Activated naive CD8-positive, alpha-beta T cell (primary cell): Measurements from ENCODE around the gene AKNA.
"Not testable (repeated sequence)": the region's sequence is repeated elsewhere in the genome, so short reads cannot be mapped to it uniquely, and the experiment has no call there.

Source experiments
- H3K27ac Mint-ChIP-seq: one replicate; pipeline ENCODE4 v1.8.0; 2021; ENCODE audit warnings: mixed read lengths
- H3K27me3 Mint-ChIP-seq: one replicate; pipeline ENCODE4 v1.8.0; 2021; ENCODE audit warnings: mixed read lengths
- H3K36me3 Mint-ChIP-seq: one replicate; pipeline ENCODE4 v1.8.0; 2021; ENCODE audit warnings: mixed read lengths
- H3K4me1 Mint-ChIP-seq: one replicate; pipeline ENCODE4 v1.8.0; 2021; ENCODE audit warnings: low read depth, mixed read lengths
- H3K4me3 Mint-ChIP-seq: one replicate; pipeline ENCODE4 v1.8.0; 2021; ENCODE audit warnings: mild to moderate bottlenecking, mixed read lengths
- H3K9me3 Mint-ChIP-seq: one replicate; pipeline ENCODE4 v1.8.0; 2021; ENCODE audit warnings: low read depth, mixed read lengths

The AKNA gene

DNA sequence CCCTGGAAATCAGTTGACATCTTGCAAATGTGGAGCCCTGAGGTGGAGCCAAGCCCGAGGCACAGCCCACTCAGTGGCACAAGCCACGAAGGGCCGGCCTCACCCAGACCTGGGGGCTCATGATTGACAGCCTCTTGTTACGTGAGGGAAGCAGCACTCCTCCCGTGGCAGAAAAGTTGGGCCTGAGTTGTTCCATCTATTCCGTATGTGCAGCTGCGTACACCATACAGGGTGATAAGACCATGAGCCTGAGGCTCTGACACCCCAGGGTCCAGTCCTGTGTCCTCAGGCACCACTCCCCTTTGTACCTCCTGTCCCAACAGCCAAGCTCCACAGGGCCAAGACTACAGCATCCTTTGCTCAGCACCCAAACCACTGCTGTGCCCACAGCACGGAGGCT, 60.0 kb downstream of the AKNA start:
- no peaks in the 10 kb centered on the region for H3K36me3 Mint-ChIP-seq
- H3K27ac Mint-ChIP-seq: no peak overlapping the region
- no peaks in the 10 kb centered on the region for H3K9me3 Mint-ChIP-seq
- no peaks in the 10 kb centered on the region for H3K27me3 Mint-ChIP-seq
- H3K4me1 Mint-ChIP-seq: peaks cover 10% of the 10 kb centered on the region
- H3K4me3 Mint-ChIP-seq: no peak overlapping the region

DNA sequence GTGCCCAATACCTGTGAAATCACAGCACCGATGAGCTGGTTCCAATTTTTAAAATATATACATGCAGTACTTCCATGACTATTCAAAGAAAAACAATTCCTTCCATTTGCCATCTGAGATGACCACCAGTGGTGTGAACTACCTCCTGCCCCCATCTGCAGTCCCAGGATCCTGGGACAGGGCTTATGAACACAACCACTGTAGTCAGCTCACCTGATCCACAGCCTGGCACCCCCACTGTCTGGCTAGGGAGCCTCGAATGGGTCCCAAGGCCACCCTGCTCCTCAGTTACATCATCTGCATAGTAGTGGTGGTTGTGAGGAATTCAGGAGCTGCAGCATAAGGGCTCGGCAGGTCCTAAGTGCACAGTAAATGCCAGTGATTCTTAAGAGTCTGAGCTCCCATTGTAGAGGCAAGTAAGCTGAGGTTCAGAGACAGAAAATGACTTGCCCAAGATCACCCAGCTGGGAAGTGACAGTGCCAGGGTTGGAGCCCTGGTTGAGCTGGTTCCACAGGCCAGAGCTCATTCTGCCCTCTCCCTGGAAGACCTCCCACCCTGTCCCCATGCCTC, 62.0 kb downstream of the AKNA start:
- H3K4me3 Mint-ChIP-seq, H3K4me1 Mint-ChIP-seq, H3K9me3 Mint-ChIP-seq, H3K36me3 Mint-ChIP-seq, H3K27ac Mint-ChIP-seq, H3K27me3 Mint-ChIP-seq: not testable (repeated sequence)

DNA sequence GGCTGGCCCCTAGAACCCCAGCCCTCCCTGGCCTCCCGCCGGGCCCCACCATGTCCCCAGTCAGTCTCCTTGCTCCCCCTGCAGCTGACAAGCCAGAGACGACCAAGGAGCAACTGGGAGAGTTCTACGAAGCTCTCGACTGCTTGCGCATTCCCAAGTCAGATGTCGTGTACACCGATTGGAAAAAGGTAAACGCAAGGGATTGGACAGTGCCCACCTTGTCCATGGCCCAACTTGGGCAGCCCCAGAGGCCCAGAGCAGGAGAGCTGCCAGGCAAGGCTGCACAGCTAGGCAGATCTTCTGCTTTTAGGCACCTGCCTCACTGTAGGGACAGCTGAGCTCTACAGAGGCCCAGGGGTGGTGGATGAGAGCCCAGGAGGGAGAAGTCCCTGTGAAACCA, 62.8 kb downstream of the AKNA start:
- H3K4me3 Mint-ChIP-seq, H3K27ac Mint-ChIP-seq, H3K4me1 Mint-ChIP-seq, H3K27me3 Mint-ChIP-seq, H3K36me3 Mint-ChIP-seq, H3K9me3 Mint-ChIP-seq: not testable (repeated sequence)

DNA sequence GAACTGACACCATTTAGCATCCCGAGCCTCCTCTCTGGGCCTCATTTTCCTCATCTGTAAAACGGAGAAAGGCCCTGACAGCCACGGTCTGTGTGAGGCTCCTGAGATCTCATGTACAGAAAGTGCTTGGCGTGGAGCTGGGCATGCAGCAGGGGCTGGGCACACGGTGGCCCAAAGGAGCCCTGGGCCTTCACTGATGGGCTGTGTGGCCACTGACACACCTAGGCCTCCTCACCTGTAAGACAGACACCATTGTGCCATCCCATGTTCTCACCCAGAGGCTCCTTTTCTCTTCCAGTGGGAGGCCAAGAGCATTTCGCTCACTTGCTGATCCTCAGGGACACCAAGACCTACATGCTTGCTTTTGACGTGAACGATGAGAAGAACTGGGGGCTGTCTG, 63.3 kb downstream of the AKNA start:
- Mint-ChIP-seq H3K4me1 (no peaks in the 10 kb centered on the region), H3K27ac (no peak overlapping the region), H3K36me3 (no peaks in the 10 kb centered on the region), H3K27me3 (no peaks in the 10 kb centered on the region), H3K4me3 (no peak overlapping the region), H3K9me3 (no peaks in the 10 kb centered on the region)

DNA sequence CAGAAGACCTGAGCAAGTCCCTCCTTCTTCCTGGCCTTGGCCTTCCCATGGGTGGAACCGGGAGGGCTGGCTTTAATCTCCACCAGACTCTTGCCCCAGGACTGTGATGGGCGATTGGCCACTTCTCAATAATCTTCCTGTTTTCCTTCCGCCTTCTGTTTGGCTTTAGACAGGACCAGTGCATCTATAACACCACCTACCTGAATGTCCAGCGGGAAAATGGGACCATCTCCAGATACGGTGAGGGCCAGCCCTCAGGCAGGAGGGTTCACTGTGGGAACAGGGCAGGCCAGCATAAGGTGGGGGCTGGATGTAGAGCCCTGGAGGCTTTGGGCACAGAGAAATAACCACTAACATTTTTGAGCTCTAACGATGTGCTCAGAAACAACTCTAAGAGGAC, 63.9 kb downstream of the AKNA start:
- not testable (repeated sequence) for H3K4me1 Mint-ChIP-seq, H3K27me3 Mint-ChIP-seq, H3K27ac Mint-ChIP-seq, H3K36me3 Mint-ChIP-seq, H3K9me3 Mint-ChIP-seq, H3K4me3 Mint-ChIP-seq

DNA sequence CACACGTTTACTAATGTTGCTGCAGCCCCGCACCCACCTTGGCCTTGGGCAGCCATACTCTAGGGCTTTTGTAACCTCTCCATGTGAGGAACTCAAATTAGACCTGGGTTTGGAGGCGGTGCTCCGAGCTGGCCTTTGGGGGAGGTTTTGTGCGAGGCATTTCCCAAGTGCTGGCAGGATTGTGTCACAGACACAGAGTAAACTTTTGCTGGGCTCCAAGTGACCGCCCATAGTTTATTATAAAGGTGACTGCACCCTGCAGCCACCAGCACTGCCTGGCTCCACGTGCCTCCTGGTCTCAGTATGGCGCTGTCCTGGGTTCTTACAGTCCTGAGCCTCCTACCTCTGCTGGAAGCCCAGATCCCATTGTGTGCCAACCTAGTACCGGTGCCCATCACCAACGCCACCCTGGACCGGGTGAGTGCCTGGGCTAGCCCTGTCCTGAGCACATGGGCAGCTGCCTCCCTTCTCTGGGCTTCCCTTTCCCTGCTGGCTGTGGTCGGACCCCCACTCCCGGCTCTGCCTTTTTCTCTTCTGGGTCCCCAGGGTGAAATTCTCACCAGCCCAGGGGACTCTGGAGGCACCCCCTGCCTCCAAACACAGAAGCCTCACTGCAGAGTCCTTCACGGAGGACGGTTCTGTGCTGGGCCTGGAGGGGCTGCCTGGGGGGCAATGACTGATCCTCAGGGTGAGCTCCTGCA, 64.8 kb downstream of the AKNA start, which contains the start of gene ORM1:
Gene ORM1, plus strand, starts transcription at position 268 of the 701 bp plus-strand sequence. Its CDS starts 36 bp downstream, at position 304.
- not testable (repeated sequence) for H3K4me3 Mint-ChIP-seq, H3K9me3 Mint-ChIP-seq, H3K36me3 Mint-ChIP-seq, H3K27ac Mint-ChIP-seq, H3K4me1 Mint-ChIP-seq, H3K27me3 Mint-ChIP-seq

DNA sequence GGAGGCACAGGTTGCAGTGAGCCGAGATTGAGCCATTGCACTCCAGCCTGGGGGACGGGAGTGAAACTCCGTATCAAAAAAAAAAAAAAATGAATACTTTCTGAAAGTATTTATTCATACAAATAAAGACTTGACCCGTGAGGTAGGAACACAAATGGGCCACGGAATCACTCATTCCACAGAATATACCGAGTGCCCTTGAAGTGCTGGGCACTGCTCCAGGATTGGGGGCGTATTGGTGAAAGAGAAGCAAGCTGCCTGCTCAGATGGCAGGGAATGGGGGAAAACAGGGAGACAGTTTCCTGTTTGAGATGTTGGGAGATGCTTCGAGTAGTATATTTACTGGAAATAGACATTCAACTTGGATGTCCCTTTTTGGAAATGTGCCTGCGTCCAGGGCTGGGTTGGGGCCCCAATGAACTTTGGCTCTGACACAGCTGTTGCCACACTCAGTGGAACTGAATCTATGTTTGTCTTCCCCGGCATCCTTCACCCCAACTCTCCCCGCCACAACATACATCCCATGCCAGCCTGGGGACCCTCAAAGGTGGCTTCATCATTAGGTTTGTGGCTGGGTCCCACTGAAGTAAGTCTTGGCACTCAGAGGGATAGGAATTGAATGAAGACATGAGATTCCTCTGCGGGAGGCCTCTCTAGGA, 65.5 kb downstream of the AKNA start:
- not testable (repeated sequence) for H3K4me3 Mint-ChIP-seq, H3K36me3 Mint-ChIP-seq, H3K27ac Mint-ChIP-seq, H3K4me1 Mint-ChIP-seq, H3K9me3 Mint-ChIP-seq, H3K27me3 Mint-ChIP-seq

DNA sequence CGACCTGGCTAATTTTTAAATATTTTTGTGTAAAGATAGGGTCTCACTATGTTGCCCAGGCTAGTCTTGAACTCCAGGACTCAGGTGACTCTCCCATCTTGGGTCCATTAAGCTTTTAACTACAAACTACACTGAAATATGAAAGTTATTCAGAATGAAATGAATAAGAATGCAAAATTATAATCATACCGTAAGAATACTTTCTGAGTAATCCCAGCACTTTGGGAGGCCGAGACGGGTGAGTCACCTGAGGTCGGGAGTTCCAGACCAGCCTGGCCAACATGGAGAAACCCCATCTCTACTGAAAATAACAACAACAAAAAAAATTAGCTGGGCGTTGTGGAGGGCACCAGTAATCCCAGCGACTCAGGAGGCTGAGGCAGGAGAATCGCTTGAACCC, 66.0 kb downstream of the AKNA start:
- H3K4me1 Mint-ChIP-seq: no peaks in the 10 kb centered on the region
- H3K36me3 Mint-ChIP-seq: no peaks in the 10 kb centered on the region
- H3K9me3 Mint-ChIP-seq: no peaks in the 10 kb centered on the region
- H3K4me3 Mint-ChIP-seq: no peak overlapping the region
- H3K27me3 Mint-ChIP-seq: no peaks in the 10 kb centered on the region
- no peak overlapping the region for H3K27ac Mint-ChIP-seq

DNA sequence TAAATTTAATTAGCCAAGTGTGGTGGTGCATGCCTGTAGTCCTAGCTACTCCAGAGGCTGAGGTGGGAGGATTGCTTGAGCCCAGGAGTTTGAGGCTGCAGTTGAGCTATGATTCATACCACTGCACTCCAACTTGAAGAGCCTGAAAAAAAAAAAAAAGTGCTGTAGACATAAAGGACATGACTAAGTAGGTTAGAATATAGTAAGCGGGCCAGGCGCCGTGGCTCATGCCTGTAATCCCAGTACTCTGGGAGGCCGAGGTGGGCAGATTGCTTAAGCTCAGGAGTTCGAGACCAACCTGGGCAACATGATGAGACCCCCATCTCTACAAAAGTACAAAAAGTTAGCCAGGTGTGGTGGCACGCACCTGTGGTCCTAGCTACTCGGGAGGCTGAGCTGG, 67.1 kb downstream of the AKNA start:
- H3K4me3 Mint-ChIP-seq, H3K9me3 Mint-ChIP-seq, H3K4me1 Mint-ChIP-seq, H3K27me3 Mint-ChIP-seq, H3K36me3 Mint-ChIP-seq, H3K27ac Mint-ChIP-seq: not testable (repeated sequence)

DNA sequence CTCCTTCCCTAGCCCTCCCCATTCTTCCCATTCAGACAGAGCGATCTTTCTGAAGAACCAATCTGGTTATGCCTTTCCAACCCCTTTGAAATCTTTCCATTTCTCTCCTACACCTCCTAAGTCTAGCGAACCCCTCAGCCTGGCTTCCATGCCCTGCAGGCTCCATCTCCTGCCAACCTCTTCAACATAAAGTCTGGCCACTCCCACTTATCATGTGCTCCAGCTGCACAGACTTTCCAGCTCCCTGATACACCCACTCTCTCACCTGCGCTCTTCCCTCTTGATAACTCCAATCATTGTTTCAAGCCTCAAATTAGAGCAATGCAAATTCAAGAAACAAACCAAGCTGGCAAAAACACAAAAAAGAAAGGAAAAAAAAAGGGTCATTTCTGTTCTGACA, 68.6 kb downstream of the AKNA start:
- H3K27ac Mint-ChIP-seq: no peak overlapping the region
- H3K4me1 Mint-ChIP-seq: no peaks in the 10 kb centered on the region
- no peaks in the 10 kb centered on the region for H3K9me3 Mint-ChIP-seq
- H3K36me3 Mint-ChIP-seq: no peaks in the 10 kb centered on the region
- no peaks in the 10 kb centered on the region for H3K27me3 Mint-ChIP-seq
- no peak overlapping the region for H3K4me3 Mint-ChIP-seq

DNA sequence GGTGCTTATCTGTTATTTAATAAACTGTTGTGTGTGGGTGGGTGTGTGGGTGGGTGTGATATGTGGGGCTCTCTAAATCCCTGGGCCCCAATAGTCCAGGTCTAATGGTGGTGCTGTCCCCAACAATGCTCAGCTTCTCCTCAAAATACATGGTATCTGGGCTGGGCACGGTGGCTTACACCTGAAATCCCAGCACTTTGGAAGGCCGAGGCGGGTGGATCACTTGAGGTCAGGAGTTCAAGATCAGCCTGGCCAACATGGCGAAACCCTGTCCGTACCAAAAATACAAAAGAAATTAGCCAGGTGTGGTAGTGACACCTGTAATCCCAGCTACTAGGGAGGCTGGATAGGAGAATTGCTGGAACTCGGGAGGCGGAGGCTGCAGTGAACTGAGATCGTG, 69.4 kb downstream of the AKNA start:
- no peaks in the 10 kb centered on the region for H3K9me3 Mint-ChIP-seq
- no peak overlapping the region for H3K4me3 Mint-ChIP-seq
- no peaks in the 10 kb centered on the region for H3K36me3 Mint-ChIP-seq
- H3K27me3 Mint-ChIP-seq: no peaks in the 10 kb centered on the region
- H3K27ac Mint-ChIP-seq: no peak overlapping the region
- no peaks in the 10 kb centered on the region for H3K4me1 Mint-ChIP-seq

DNA sequence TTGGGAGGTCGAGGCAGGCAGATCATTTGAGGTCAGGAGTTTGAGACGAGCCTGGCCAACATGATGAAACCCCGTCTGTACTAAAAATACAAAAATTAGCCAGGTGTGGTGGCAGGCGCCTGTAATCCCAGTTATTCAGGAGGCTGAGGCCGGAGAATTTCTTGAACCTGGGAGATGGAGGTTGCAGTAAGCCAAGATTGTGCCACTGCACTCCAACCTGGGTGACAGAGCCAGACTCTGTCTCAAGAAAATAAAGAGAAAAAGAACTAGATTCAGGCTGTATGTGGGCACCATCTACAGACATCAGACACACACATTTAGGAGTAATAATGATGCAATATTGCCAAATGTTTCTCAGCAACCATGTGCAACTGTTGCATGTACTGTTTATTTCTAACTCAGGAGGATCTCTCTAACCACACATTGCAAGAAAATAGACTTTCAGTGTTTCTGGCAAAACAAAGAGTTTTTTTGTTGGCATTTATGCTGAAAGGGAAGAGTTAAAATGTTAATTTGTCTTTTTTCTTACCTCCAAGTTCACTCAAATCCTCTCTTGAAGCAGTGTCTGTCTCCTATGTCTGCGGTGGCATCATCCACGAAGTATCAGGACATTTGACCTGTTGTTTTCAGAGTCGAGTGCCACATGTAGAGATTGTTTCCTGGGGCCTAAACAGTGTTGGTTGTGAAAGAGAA, 70.0 kb downstream of the AKNA start:
- no peak overlapping the region for H3K4me3 Mint-ChIP-seq
- H3K27ac Mint-ChIP-seq: no peak overlapping the region
- H3K4me1 Mint-ChIP-seq: no peaks in the 10 kb centered on the region
- H3K9me3 Mint-ChIP-seq: no peaks in the 10 kb centered on the region
- H3K36me3 Mint-ChIP-seq: no peaks in the 10 kb centered on the region
- H3K27me3 Mint-ChIP-seq: no peaks in the 10 kb centered on the region

DNA sequence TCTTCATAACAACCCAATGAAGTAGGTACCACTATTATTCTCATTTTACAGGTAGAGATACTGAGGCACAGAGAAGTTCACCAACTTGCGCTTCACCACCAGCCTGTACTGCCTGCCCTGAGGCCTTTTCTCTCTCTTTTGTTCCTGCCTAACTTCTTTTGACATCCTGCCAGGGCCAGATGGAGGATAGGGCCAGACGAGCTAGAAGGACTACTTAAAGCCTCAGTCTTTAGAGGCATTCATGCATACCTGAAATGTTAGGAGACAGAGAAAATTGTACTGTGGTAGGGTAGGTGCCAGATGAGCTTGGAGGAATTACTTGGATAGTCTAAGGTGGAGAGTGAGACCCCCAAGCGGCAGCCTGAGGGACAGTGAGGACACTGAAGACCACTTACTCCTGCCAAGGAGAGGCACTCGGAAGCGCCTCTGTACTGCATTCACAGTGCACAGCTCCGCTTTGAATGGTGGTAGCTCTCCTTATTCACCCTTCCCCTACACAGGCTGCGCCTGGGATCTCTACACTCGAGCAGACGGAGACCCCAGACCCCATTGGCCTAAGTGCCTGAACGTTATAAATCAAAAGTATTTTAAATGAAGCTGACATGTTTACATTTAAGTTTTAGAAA, 71.1 kb downstream of the AKNA start:
- no peaks in the 10 kb centered on the region for H3K4me1 Mint-ChIP-seq
- no peak overlapping the region for H3K27ac Mint-ChIP-seq
- H3K27me3 Mint-ChIP-seq: no peaks in the 10 kb centered on the region
- H3K4me3 Mint-ChIP-seq: no peak overlapping the region
- H3K36me3 Mint-ChIP-seq: no peaks in the 10 kb centered on the region
- H3K9me3 Mint-ChIP-seq: no peaks in the 10 kb centered on the region

DNA sequence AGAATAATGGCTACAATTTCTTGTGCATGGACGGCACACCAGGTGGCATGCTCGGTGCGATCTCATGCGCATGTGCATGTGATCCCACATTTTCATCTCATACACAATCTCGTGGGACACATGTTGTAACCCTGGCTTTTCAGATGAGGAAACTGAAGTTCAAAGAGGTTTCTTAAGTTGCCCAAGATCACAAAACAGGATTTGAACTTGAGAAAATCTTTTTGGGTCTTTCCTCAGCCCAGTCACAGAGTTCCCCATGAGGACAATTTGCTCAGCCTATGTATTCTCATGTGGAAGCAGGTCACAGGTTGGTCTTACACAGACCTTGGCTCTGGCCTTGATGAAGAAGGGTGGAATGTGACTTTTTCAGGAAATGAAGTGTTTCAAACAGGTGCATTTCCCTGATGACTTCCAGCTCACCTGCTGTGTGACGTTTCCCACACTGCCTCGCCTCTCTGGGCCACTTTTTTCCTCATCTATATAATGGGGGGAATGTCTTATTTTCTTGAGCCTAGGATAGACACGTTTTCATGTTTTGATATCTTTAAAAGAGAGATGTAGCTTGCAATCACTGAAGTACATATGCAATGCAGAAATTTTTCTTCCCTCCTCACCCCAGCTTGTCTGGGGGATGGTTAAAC, 71.9 kb downstream of the AKNA start:
- no peaks in the 10 kb centered on the region for H3K4me1 Mint-ChIP-seq
- H3K27ac Mint-ChIP-seq: no peak overlapping the region
- no peak overlapping the region for H3K4me3 Mint-ChIP-seq
- H3K27me3 Mint-ChIP-seq: no peaks in the 10 kb centered on the region
- no peaks in the 10 kb centered on the region for H3K9me3 Mint-ChIP-seq
- no peaks in the 10 kb centered on the region for H3K36me3 Mint-ChIP-seq
